H7 (cell line): Measurements from ENCODE around the gene TNFRSF21. TPM values are rescaled to one million over a fixed set of nuclear protein-coding genes. Genes with fewer than 3 reads are reported as not detected.
A peak's percentile ranks its signal among the peaks of the same experiment; 100 is the strongest.
"Not testable (repeated sequence)": the region's sequence is repeated elsewhere in the genome, so short reads cannot be mapped to it uniquely, and the experiment has no call there.

Experiments
- DNase-seq: peaks from one replicate; pipeline ENCODE4 v3.0.0; 2012
- H3K27me3 ChIP-seq: 2 replicates; pipeline ENCODE4 v1.6.0; 2011; ENCODE audit warnings: mild to moderate bottlenecking, low read length; ENCODE audit not compliant: control insufficient read depth, insufficient read depth
- H3K36me3 ChIP-seq: replicated peaks from 2 replicates; pipeline ENCODE4 v1.5.1; 2011; ENCODE audit warnings: low read length; ENCODE audit not compliant: control insufficient read depth, insufficient read depth
- H3K4me3 ChIP-seq: 2 replicates; pipeline ENCODE4 v1.5.1; 2011; ENCODE audit warnings: low read depth, mild to moderate bottlenecking, control low read depth, low read length, moderate library complexity; ENCODE audit not compliant: insufficient read depth
- total RNA-seq: library from RNA; depleted of rRNA; stranded (reverse); fragments of >200 nt; shearing (Covaris generic); gene quantifications from 2 replicates; pipeline ENCODE4 v1.2.3, GENCODE V29; 2014

The TNFRSF21 gene
- total RNA-seq, 1 experiment from 2014 or later, result 50.8 TPM

- DNase-seq, result peak; percentile 61
- Histone ChIP-seq H3K4me3 (no peak overlapping the region), H3K36me3 (no peaks in the 10 kb centered on the region)
Observed at GRCh38 chr6:47242483-47243386, 67.0 kb downstream of the TNFRSF21 start.

GRCh38 chr6:47241742-47242482 lies 67.8 kb downstream of the TNFRSF21 start:
- Histone ChIP-seq H3K4me3 (no peak overlapping the region), H3K36me3 (no peaks in the 10 kb centered on the region), H3K27me3 (no peaks in the 10 kb centered on the region)
- no peak for DNase-seq

More at GRCh38 chr6:47242483-47243386, 67.0 kb downstream of the TNFRSF21 start:
- no peaks in the 10 kb centered on the region for H3K27me3 ChIP-seq

GRCh38 chr6:47240277-47240890 lies 69.3 kb downstream of the TNFRSF21 start:
- Histone ChIP-seq H3K36me3 (no peaks in the 10 kb centered on the region), H3K4me3 (no peak overlapping the region), H3K27me3 (no peaks in the 10 kb centered on the region)
- DNase-seq, result no peak

GRCh38 chr6:47239546-47239945 lies 70.2 kb downstream of the TNFRSF21 start:
- no peak for DNase-seq
- H3K36me3 ChIP-seq, result no peaks in the 10 kb centered on the region
- no peaks in the 10 kb centered on the region for H3K27me3 ChIP-seq
- no peak overlapping the region for H3K4me3 ChIP-seq

GRCh38 chr6:47238456-47238995 lies 71.2 kb downstream of the TNFRSF21 start:
- no peaks in the 10 kb centered on the region for H3K36me3 ChIP-seq
- DNase-seq, result no peak

GRCh38 chr6:47237196-47237595 lies 72.5 kb downstream of the TNFRSF21 start:
- Histone ChIP-seq H3K36me3 (0 out of 2 replicates have a peak, but pooled peaks cover 1% of the 10 kb centered on the region), H3K27me3 (no peaks in the 10 kb centered on the region), H3K4me3 (no peak overlapping the region)
- DNase-seq, result no peak

More at GRCh38 chr6:47238456-47238995, 71.2 kb downstream of the TNFRSF21 start:
- Histone ChIP-seq H3K27me3 (no peaks in the 10 kb centered on the region), H3K4me3 (no peak overlapping the region)

GRCh38 chr6:47235964-47236760 lies 73.5 kb downstream of the TNFRSF21 start:
- 0 out of 2 replicates have a peak, but pooled peaks cover 3% of the 10 kb centered on the region for H3K36me3 ChIP-seq
- H3K4me3 ChIP-seq, result no peak overlapping the region
- DNase-seq, result no peak
- no peaks in the 10 kb centered on the region for H3K27me3 ChIP-seq

GRCh38 chr6:47235421-47235820 lies 74.3 kb downstream of the TNFRSF21 start:
- no peak overlapping the region for H3K4me3 ChIP-seq
- no peak for DNase-seq
- H3K27me3 ChIP-seq, result no peaks in the 10 kb centered on the region
- 0 out of 2 replicates have a peak, but pooled peaks cover 3% of the 10 kb centered on the region for H3K36me3 ChIP-seq

GRCh38 chr6:47234266-47234933 lies 75.3 kb downstream of the TNFRSF21 start:
- H3K4me3 ChIP-seq, result no peak overlapping the region
- H3K27me3 ChIP-seq, result no peaks in the 10 kb centered on the region
- 0 out of 2 replicates have a peak, but pooled peaks cover 3% of the 10 kb centered on the region for H3K36me3 ChIP-seq
- DNase-seq, result no peak

GRCh38 chr6:47231151-47231550 lies 78.6 kb downstream of the TNFRSF21 start:
- peaks cover 3% of the 10 kb centered on the region; the same call in 1 of the 2 replicates for H3K36me3 ChIP-seq
- no peak overlapping the region for H3K4me3 ChIP-seq
- DNase-seq, result no peak
- H3K27me3 ChIP-seq, result no peaks in the 10 kb centered on the region

GRCh38 chr6:47230579-47230978 lies 79.1 kb downstream of the TNFRSF21 start:
- Histone ChIP-seq H3K4me3 (no peak overlapping the region), H3K36me3 (peaks cover 3% of the 10 kb centered on the region; the same call in 1 of the 2 replicates), H3K27me3 (no peaks in the 10 kb centered on the region)
- DNase-seq, result no peak

- no peaks in the 10 kb centered on the region for H3K27me3 ChIP-seq
- H3K36me3 ChIP-seq, result peaks cover 3% of the 10 kb centered on the region; the same call in 1 of the 2 replicates
- DNase-seq, result no peak
- H3K4me3 ChIP-seq, result no peak overlapping the region
Observed at GRCh38 chr6:47229255-47229654, 80.5 kb downstream of the TNFRSF21 start.

GRCh38 chr6:47228093-47228492 lies 81.6 kb downstream of the TNFRSF21 start:
- not testable (repeated sequence) for H3K4me3 ChIP-seq

More at GRCh38 chr6:47228093-47228492, 81.6 kb downstream of the TNFRSF21 start:
- not testable (repeated sequence) for H3K36me3 ChIP-seq, H3K27me3 ChIP-seq, DNase-seq
